ENCODE data around the gene CHCHD4. TPM values are rescaled to one million over a fixed set of nuclear protein-coding genes. Genes with fewer than 3 reads are reported as not detected.

CHCHD4 gene
- polyA plus RNA-seq, 3 donors, result 6.5 to 13.8 (median 13.6) TPM

DNA sequence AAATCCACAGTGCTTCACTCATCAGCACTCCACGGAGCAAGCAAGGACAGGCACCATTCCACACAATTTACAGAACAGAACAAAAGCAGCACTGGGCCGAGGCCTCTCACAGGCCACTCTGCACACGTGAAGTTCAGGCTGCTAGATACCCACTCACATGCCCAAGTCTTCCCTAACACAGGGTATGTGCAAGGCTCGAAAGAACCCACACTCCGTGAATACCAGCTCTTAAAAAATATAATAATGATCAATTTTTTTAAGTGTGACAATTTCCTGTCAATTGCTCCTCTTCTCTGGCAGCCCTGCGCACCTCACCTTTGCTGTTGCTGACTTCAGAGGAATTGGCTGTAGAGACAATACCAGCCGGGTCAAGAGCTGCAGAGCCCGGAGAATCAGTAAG lies 34.8 kb upstream of the CHCHD4 start:
- H2AFZ ChIP-seq (ENCODE audit: insufficient read depth, low read depth, low read length, poor library complexity, severe bottlenecking), result no peak overlapping the region
- Mint-ChIP-seq H3K9me3 (peaks cover 5 to 16% (median 12%) of the 10 kb centered on the region in 7 donors), H3K27me3 (ENCODE audit: low read depth in 3 of 3) (no peaks in the 10 kb centered on the region), H3K4me3 (no peak overlapping the region), H3K4me1 (peaks cover 2% of the 10 kb centered on the region), H3K36me3 (peaks cover 84 to 94% of the 10 kb centered on the region in 2 donors), H3K27ac (no peak overlapping the region)
- H3K36me3 ChIP-seq (replicated peaks in 1 of 2; ENCODE audit: control insufficient read depth in 1 of 2, insufficient read depth in 2 of 2, low read length in 2 of 2), result peaks cover 82 to 87% of the 10 kb centered on the region in 2 donors
- TF ChIP-seq, protein P1, sequence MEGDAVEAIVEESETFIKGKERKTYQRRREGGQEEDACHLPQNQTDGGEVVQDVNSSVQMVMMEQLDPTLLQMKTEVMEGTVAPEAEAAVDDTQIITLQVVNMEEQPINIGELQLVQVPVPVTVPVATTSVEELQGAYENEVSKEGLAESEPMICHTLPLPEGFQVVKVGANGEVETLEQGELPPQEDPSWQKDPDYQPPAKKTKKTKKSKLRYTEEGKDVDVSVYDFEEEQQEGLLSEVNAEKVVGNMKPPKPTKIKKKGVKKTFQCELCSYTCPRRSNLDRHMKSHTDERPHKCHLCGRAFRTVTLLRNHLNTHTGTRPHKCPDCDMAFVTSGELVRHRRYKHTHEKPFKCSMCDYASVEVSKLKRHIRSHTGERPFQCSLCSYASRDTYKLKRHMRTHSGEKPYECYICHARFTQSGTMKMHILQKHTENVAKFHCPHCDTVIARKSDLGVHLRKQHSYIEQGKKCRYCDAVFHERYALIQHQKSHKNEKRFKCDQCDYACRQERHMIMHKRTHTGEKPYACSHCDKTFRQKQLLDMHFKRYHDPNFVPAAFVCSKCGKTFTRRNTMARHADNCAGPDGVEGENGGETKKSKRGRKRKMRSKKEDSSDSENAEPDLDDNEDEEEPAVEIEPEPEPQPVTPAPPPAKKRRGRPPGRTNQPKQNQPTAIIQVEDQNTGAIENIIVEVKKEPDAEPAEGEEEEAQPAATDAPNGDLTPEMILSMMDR (IDR thresholded peaks at IDR 0.05), result no peak
- no peak for DNase-seq
- H3K4me1 ChIP-seq (ENCODE audit: control insufficient read depth in 1 of 2, insufficient read depth in 2 of 2, low read length in 2 of 2), result peaks cover 0 to 4% of the 10 kb centered on the region in 2 donors
- no peak overlapping the region for H3K4me2 ChIP-seq (replicated peaks; ENCODE audit: extremely low read depth, low read length, poor library complexity, severe bottlenecking)
- H4K20me1 ChIP-seq (ENCODE audit: insufficient read depth, low read length), result no peaks in the 10 kb centered on the region
- intact Hi-C loops (cut with micrococcal nuclease), result no loop called here
- peaks cover 0 to 14% of the 10 kb centered on the region in 2 donors for H3K9me3 ChIP-seq (replicated peaks in 1 of 2; ENCODE audit: control insufficient read depth in 1 of 2, insufficient read depth in 1 of 2, low read length in 2 of 2)
- no peak overlapping the region for H3K4me3 ChIP-seq (replicated peaks in 1 of 3; ENCODE audit: low read depth in 2 of 3, low read length in 3 of 3)
- no peak overlapping the region for H3K27ac ChIP-seq (ENCODE audit: low read depth in 1 of 2, low read length in 2 of 2)
- H3K27me3 ChIP-seq (ENCODE audit: control insufficient read depth in 2 of 2, insufficient read depth in 2 of 2, low read length in 2 of 2), result no peaks in the 10 kb centered on the region
- no peaks in the 10 kb centered on the region for H3K79me2 ChIP-seq (ENCODE audit: insufficient read depth, low read length)
- 100% methylated on average over 3 of the region's 8 CpGs for WGBS (ENCODE audit: insufficient coverage)
- no peak overlapping the region for H3K9ac ChIP-seq (ENCODE audit: insufficient read depth, low read length, poor library complexity, severe bottlenecking)

DNA sequence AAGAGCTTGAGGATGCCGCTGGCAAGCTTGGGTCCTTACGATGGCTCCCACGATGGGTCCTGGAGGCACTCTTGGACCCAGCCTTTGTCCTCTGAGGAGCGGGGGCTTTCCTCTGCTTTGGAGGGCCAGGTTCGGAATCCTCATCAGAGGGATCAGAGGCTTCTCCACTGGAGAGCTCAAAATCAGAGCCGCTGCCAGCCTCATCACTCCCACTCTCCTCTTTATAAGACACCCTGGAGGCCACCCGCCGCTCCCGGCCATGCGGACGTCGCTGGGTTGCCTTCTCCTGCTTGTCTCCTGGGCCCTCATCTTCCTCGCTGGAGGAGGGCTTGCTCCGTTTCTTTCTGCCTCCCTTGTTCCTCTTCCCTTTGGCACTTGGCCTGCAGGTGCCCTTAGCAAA lies 33.7 kb upstream of the CHCHD4 start:
- Mint-ChIP-seq H3K36me3 (peaks cover 85 to 92% of the 10 kb centered on the region in 2 donors), H3K27ac (peak overlapping the region in 1 of 7 donors; percentile 40), H3K27me3 (ENCODE audit: low read depth in 3 of 3) (no peaks in the 10 kb centered on the region), H3K4me1 (peaks cover 2% of the 10 kb centered on the region), H3K4me3 (no peak overlapping the region), H3K9me3 (peaks cover 5 to 16% (median 12%) of the 10 kb centered on the region in 7 donors)
- H4K20me1 ChIP-seq (ENCODE audit: insufficient read depth, low read length), result no peaks in the 10 kb centered on the region
- no peak overlapping the region for H3K4me2 ChIP-seq (replicated peaks; ENCODE audit: extremely low read depth, low read length, poor library complexity, severe bottlenecking)
- H3K9me3 ChIP-seq (replicated peaks in 1 of 2; ENCODE audit: control insufficient read depth in 1 of 2, insufficient read depth in 1 of 2, low read length in 2 of 2), result peaks cover 0 to 14% of the 10 kb centered on the region in 2 donors
- H3K79me2 ChIP-seq (ENCODE audit: insufficient read depth, low read length), result no peaks in the 10 kb centered on the region
- H3K27me3 ChIP-seq (ENCODE audit: control insufficient read depth in 2 of 2, insufficient read depth in 2 of 2, low read length in 2 of 2), result no peaks in the 10 kb centered on the region
- H3K4me3 ChIP-seq (replicated peaks in 1 of 3; ENCODE audit: low read depth in 2 of 3, low read length in 3 of 3), result no peak overlapping the region
- intact Hi-C loops (cut with micrococcal nuclease), result no loop called here
- DNase-seq, result no peak
- H3K4me1 ChIP-seq (ENCODE audit: control insufficient read depth in 1 of 2, insufficient read depth in 2 of 2, low read length in 2 of 2), result peaks cover 0 to 4% of the 10 kb centered on the region in 2 donors
- TF ChIP-seq, protein P1 (IDR thresholded peaks at IDR 0.05), result no peak
- no peak overlapping the region for H2AFZ ChIP-seq (ENCODE audit: insufficient read depth, low read depth, low read length, poor library complexity, severe bottlenecking)
- WGBS (ENCODE audit: insufficient coverage), result 96% methylated on average over 11 of the region's 14 CpGs
- H3K9ac ChIP-seq (ENCODE audit: insufficient read depth, low read length, poor library complexity, severe bottlenecking), result no peak overlapping the region
- H3K27ac ChIP-seq (ENCODE audit: low read depth in 1 of 2, low read length in 2 of 2), result no peak overlapping the region
- H3K36me3 ChIP-seq (replicated peaks in 1 of 2; ENCODE audit: control insufficient read depth in 1 of 2, insufficient read depth in 2 of 2, low read length in 2 of 2), result peaks cover 72 to 87% of the 10 kb centered on the region in 2 donors
